Endothelial cell of umbilical vein (primary cell): ENCODE data around the gene GPD1L.

Source experiments
- FOS ChIP-seq: IDR thresholded peaks from 2 replicates; pipeline ENCODE4 v1.6.1; 2011; ENCODE audit warnings: mild to moderate bottlenecking, low read length, moderate library complexity, borderline replicate concordance; ENCODE audit not compliant: insufficient read depth
- GATA2 ChIP-seq: IDR thresholded peaks from 2 replicates; pipeline ENCODE4 v1.7.0; 2011; ENCODE audit warnings: low read depth, mild to moderate bottlenecking, moderate library complexity, mixed read lengths, low read length; ENCODE audit not compliant: insufficient read length, insufficient read depth
- JUN ChIP-seq: IDR thresholded peaks from 2 replicates; pipeline ENCODE4 v1.6.1; 2011; ENCODE audit warnings: borderline replicate concordance, low read depth; ENCODE audit not compliant: insufficient read length, insufficient read depth
- MAX ChIP-seq: IDR thresholded peaks from 2 replicates; pipeline ENCODE4 v1.6.1; 2011; ENCODE audit not compliant: insufficient read depth, insufficient read length
- POLR2A ChIP-seq: IDR thresholded peaks from 2 replicates; pipeline ENCODE4 v1.6.1; 2012; ENCODE audit warnings: low read depth, mild to moderate bottlenecking, control low read depth, low read length
- POLR2AphosphoS5 ChIP-seq: IDR thresholded peaks from 2 replicates; pipeline ENCODE4 v1.6.1; 2012; ENCODE audit warnings: low read depth, mild to moderate bottlenecking, control low read depth, low read length, moderate library complexity; ENCODE audit not compliant: insufficient read depth
- TF ChIP-seq, protein P1 (sequence below), 2 donors: IDR thresholded peaks; 1 replicate in 1 of 2; 2 replicates in 1 of 2; pipeline ENCODE4 v1.5.1; 2011; ENCODE audit warnings: low read length in 2 of 2, mild to moderate bottlenecking in 2 of 2, moderate library complexity in 2 of 2, control low read depth in 1 of 2, inconsistent platforms in 1 of 2, low read depth in 1 of 2; ENCODE audit not compliant: insufficient read depth in 1 of 2; ENCODE audit errors: extremely low read depth in 1 of 2

GRCh38 chr3:32172420-32172819, 66.0 kb downstream of the GPD1L start:
- TF ChIP-seq, protein P1, sequence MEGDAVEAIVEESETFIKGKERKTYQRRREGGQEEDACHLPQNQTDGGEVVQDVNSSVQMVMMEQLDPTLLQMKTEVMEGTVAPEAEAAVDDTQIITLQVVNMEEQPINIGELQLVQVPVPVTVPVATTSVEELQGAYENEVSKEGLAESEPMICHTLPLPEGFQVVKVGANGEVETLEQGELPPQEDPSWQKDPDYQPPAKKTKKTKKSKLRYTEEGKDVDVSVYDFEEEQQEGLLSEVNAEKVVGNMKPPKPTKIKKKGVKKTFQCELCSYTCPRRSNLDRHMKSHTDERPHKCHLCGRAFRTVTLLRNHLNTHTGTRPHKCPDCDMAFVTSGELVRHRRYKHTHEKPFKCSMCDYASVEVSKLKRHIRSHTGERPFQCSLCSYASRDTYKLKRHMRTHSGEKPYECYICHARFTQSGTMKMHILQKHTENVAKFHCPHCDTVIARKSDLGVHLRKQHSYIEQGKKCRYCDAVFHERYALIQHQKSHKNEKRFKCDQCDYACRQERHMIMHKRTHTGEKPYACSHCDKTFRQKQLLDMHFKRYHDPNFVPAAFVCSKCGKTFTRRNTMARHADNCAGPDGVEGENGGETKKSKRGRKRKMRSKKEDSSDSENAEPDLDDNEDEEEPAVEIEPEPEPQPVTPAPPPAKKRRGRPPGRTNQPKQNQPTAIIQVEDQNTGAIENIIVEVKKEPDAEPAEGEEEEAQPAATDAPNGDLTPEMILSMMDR (IDR thresholded peaks at IDR 0.05; ENCODE audit: extremely low read depth in 1 of 2, insufficient read depth in 1 of 2, low read depth in 1 of 2, low read length in 2 of 2), result no peak
- TF ChIP-seq JUN (no peak), POLR2A (no peak), MAX (no peak), FOS (no peak), GATA2 (no peak), POLR2AphosphoS5 (no peak)
